SW 1271 (cell line): Measurements from ENCODE around the gene EFCAB8.
"Not testable (repeated sequence)": the region's sequence is repeated elsewhere in the genome, so short reads cannot be mapped to it uniquely, and the experiment has no call there.

Experiments used
- DNase-seq, 2 experiments: peaks; one replicate each; lab custom pipeline; 2025; lab: John Stamatoyannopoulos, UW

Gene EFCAB8

DNA sequence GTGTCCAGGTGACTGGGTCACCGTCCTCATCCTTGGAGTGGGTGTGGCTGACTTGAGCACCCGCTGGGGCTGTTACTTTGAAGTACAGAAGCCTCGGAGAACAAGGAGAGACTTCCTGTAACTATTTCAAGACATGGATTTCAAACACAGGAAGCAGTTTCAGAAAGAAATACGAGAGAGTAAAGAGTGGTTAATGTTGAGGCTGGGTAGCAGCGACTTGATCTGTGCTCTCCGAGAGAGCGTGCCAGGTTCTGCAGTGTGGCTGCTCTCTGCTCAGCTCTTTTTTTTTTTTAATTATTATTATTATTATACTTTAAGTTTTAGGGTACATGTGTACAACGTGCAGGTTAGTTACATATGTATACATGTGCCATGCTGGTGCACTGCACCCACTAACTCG lies 17.5 kb upstream of the EFCAB8 start:
- DNase-seq = no peak

DNA sequence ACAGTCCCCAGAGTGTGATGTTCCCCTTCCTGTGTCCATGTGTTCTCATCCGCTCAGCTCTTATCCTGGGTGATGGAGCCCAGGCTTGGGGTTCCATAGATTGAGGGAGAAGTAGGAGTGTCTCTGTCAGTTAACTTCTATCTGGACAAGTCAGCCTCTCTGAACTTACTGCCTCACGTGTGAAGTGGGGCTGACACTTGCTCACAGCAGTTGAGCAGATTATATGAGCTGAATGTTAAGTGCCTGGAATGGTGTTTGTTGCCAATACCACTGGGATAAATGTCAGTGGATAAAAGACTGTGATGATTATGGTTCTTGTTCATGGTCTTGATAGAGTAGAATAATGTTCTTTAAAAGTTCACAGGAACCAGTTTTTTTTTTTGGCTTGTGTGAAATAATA lies 17.1 kb upstream of the EFCAB8 start:
- DNase-seq = no peak

DNA sequence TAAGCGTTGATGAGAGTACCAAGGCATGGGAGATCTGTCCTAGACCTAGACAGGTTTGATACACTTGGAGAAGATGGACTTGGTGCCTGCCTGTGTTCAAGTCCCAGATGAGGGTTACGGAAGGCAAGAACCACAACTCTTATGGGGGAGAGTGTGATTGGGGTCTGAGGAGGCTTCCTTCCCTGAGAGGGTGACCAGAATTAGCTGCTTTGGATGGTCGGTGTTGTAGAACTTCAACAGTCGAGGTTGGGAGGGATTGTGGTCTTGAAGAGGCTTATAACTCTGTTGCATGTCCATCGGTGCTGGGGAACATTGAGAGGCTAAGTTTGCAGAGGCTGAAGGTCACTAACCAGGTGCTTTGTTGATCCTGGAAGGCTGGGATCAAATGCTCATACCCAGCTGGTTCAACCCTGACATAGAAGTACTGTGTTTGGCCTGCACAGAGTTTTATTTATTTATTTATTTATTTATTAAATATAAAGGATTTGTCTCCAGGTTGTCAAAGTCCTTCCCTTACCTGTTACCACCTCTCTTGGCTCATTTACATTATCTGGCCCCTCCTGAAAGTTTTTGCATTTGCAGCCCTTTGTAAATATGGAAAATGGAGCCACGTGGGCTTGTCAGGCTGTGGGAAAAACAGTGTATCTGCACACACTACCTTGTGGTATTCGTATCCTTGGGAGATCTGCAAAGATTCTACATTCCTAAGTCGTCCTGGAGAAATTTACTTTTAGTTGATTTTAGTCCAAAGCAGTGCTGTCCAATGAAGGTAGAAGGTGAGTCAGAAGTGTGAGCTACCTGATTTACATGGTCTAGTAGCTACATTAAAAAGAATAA lies 15.8 kb upstream of the EFCAB8 start:
- DNase-seq = no peak

DNA sequence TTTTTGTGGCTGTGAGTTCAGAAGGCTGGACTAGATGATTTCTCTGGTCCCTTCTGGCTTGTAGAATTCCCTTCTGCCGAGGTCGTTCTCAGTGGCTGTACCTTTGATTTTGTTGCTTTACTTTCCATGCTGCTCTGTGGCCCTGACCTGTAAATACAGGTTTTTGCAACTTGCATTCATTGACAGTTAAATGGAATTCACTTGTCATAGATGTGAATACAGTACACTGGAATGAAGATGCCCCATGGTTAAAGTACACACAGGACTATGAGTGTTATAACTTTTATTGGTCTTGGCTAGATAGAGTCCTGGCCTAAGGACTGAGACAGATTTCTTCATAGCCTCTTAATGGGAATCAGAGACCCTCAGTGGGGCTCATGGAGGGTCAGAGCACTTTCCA lies 12.9 kb upstream of the EFCAB8 start:
- no peak for DNase-seq

DNA sequence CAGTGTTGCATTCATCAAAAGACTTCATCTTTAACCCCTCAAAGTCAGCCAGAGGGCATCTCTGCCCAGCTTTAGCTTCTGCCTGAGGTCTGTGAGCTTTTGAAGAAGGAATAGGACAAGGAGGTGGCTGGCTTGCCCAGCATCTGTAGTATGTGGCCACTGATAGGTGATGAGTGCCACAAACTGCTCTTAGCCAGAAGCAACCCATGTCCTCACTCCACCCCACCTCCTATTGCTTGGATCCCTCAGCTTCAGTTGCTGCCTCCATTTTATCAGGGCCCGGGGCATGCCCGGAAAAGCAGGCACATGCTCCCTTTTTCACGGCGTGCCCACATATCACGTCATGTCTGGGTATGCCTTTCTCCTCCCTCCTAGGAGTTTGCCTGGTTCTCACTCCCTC lies 11.9 kb upstream of the EFCAB8 start:
- DNase-seq = no peak

DNA sequence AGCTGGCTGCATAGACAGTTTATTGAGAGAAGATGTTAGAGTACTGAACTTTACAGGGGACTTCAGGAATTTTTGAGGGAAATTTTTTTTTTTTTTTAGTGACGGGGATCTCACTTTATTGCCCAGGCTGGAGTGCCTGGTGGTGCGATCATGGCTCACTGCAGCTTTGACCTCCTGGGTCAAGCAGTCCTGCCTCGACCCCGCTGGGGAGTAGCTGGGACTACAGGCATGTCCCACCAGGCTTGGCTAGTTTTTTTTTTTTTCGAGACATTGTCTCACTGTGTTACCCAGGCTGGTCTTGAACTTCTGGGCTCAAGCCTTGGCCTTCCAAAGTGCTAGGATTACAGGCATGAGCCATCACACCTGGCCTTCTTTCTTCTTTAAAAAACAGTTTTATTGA lies 10.8 kb upstream of the EFCAB8 start:
- no peak for DNase-seq

DNA sequence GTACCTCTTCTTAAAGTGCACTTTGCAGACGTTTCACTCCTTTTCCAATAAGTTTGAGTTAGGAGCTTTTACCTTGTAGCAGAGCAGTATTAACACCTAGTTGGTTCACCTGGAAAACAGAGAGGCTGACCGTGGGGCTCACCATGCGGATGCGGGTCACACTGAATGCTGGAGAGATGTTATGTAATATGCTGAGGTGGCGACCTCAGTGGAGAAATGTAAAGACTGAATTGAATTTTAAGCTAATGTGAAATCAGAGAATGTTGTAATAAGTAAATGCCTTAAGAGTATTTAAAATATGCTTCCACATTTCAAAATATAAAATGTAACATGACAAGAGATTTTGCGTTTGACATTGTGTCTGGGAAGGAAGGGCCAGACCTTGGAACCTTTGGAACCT lies 9.9 kb upstream of the EFCAB8 start:
- DNase-seq = no peak

DNA sequence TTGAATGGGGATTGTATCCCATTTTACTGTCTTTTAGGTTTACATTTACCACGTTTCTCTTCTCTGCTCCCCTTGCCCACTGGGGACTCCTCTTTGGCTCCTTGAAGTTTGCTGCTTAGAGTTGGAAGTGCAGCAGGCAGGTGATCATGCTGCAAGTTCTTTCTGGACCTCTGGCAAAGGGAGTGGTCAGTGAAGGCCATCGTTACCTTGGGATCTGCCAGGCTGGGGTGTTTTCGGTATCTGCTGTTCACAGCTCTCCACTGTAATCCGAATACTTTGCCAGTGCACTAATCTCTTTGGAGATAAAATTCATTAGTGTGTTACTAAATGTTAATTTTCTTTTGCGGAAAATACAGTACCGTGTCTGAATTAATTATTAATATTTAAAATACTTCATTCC lies 9.1 kb upstream of the EFCAB8 start:
- DNase-seq = no peak

DNA sequence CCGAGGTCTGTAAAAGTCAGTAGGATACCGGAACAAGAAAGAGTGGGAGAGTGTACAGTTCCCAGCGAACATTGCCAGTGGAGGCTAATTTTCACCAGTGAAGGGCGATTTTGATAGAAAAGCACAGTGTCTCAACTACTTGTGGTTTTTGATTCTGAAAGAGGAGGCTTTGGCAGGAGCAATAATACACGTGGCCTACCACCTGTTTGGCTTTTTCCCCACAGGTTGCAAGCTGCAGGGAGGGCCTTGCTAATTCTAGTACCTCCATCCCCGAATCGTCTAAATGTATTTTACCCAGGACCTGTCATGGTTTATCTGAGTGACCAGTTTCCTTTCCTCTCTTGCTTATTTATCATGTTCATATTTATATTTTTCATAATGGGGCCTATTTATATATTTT lies 3.3 kb upstream of the EFCAB8 start:
- DNase-seq = no peak

DNA sequence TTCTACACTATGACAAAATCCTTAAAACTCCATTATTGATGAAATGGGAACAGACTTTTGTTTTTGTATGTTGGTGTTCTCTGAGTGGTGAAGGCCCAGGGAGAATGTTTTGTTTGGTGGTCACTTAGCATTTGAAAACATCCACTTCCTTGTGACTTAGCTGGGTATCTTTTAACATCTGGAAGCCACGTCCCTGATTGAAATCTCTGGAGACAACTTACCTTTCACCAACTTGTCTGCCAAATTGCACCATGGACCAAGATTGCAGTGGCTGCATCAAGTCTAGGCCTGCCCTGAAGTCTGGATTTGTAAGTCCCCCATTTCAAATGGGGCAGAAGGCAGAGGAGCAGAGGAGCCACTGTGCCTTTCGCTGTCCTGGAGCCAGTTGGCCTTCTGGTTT lies 534 bp upstream of the EFCAB8 start:
- DNase-seq = no peak

DNA sequence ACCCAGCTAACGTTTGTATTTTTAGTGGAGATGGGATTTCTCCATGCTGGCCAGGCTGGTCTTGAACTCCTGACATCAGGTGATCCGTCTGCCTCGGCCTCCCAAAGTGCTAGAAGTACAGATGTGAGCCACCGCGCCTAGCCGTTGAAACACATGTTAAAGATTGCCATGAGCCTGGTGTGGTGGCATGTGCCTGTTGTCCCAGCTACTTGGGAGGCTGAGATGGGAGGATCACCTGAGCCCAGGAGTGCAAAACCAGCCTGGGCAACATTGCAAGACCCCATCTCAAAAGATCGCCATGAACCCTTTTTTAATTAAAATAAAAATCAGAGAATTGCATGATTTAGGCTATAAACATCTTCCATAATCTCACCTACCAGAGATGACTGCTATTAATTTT lies 2.7 kb downstream of the EFCAB8 start:
- no peak for DNase-seq

DNA sequence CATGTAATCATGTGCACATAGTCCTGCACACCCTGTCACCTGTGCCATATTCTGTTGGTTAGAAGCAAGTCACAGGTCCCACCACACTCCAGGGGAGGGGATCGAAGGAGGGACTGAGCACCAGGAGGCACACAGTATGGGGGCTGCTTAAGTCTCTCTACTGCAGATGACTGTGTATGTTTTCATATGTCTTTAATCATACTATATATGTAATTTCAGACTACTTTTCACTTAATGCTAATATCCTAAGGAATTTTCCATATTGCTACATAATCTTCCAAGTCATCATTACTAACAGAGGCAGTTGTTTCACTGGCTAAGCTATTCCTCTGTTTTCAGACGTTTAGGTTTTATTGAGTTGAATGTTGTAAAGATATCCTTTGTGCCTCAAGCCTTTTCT lies 10.8 kb downstream of the EFCAB8 start:
- no peak for DNase-seq

DNA sequence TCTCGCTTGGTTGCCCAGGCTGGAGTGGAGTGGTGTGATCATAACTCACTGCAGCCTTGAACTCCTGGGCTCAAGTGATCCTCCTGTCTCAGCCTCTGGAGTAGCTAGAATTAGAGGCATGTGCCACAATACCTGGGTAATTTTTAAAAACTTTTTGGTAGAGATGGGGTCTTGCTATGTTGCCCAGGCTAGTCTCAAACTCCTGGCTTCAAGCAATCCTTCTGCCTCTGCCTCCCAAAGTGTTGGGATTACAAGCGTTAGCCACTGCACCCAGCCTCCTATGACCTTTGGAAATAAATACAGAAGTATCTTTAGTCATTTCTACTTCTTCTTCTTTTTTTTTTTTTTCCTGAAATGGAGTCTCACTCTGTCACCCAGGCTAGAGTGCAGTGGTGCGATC lies 11.8 kb downstream of the EFCAB8 start:
- DNase-seq = not testable (repeated sequence)

DNA sequence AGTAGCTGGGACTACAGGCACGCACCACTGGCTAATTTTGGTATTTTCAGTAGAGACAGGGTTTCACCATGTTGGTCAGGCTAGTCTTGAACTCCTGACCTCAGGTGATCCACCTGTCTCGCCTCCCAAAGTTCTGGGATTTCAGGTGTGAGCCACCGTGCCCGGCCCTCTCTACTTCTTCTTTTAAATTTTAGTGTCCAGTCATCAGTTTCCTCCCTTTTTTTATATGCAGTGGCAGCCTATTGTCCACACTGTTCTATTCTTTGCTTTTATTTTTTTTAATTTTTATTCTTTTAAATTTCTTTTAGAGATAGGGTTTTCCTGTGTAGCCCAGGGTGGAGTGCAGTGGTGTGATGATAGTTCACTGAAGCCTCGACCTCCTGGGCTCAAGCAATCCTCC lies 12.3 kb downstream of the EFCAB8 start:
- DNase-seq = no peak

DNA sequence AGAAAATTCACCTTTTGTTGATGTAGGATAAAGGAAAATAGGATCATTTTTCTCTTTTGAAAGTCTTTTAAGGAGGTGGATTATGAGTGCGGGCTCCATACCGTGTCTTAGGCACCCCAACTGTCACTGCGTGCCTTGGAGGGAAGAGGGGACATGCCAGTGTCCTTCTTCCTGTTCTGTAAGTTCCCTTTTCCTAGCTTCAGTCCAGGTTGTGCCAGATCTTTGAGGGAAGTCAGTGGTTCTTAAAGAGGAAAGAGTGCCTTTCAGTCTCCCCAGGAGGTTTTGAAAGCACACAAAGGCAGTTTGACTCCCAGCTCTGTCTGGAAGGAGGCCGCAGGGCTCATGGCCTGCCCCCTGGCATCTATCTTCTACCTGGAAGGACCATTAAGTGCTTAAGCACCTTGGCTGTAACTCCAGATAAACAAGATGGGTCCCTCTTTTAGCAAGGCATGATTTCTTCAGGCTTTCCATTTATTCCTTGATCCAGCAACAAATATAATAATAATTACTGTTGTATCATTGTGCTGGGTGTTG lies 13.0 kb downstream of the EFCAB8 start:
- no peak for DNase-seq

DNA sequence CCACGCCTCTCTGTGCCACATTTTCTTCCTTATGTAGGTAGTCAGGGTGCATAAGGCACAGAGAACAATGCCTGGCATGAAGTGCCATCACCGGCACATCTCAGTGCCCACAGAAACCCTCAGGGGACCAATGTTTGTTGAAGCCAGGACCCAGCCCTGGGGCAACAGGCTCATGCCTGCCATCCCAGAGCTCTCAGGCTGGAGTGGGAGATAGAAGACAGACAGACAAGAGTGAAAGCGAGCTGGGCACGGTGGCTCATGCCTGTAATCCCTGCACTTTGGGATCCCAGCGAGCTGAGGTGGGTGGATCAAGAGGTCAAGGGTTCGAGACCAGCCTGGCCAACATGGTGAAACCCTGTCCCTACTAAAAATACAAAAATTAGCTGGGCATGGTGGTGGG lies 13.5 kb downstream of the EFCAB8 start:
- no peak for DNase-seq

DNA sequence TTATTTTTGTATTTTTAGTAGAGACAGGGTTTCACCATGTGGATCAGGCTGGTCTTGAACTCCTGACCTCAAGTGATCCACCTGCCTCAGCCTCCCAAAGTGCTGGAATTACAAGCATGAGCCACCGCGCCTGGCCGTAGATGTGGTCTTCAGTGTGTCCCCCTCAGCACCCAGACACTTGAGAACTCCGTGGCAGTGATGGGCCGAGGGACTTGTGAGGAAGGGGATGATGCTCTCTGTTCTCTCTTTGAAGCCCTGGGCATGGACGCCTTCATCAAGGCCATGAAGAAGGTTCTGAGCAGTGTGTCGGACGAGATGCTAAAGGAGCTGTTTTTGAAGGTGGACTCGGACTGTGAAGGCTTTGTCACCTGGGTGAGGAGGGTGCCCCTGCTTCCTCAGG lies 16.9 kb downstream of the EFCAB8 start:
- no peak for DNase-seq

DNA sequence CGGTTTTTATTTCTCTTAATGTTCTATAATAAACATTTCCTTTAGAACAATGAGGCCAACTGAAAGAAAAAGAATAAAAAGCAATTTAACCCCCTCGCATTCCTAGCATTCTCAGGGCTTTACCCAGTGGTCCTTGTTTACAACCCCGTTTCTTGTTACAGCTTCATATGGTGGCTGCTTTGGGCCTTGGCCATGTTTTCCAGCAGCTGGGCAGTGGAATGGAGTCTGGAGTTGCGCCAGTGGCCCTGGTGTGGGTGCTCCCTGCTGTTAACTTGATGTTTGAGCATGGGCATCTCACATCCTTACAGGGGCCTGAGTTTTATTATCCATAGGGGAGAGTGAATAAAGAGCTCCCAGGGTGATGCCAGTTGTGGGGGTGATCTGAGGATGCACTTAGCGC lies 18.8 kb downstream of the EFCAB8 start:
- no peak for DNase-seq

DNA sequence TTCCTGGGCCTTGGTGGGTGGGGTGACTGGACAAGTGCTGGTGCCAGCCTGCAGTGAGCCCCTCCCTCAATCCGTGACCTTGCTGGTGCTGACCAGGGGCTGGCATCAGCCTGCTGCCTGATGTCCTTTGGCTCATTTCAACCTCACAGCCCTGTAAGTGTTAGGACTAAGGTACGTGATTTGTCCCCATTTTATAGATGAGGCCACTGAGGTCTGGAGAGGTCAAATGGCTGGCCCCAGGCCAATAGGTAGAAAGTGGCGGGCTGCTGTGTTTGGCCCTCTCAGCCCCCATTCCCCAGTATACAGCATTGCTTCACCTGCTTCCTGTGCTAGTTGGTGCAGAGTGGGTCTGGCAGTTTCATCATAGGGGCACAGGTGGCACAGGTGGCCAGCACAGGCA lies 20.1 kb downstream of the EFCAB8 start:
- no peak for DNase-seq

DNA sequence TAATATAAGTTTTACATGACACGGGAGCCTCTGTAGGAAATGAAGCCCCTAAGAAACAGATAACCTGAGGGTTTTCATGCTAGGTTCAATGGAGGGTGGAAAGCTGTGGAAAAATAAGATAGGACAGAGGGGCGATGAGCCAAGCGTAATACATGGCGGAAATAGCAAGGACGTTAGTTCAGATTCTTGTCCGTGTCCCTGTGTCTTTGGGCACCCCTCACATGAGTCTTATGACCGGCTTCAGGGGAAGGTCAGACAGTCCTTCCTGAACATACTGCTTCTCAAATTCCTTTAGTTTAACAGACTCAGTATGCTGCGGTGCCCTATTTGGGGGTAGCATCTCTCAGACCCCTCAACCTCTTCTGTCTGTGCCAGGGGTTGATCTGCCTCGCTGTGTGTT lies 20.8 kb downstream of the EFCAB8 start:
- DNase-seq = no peak

DNA sequence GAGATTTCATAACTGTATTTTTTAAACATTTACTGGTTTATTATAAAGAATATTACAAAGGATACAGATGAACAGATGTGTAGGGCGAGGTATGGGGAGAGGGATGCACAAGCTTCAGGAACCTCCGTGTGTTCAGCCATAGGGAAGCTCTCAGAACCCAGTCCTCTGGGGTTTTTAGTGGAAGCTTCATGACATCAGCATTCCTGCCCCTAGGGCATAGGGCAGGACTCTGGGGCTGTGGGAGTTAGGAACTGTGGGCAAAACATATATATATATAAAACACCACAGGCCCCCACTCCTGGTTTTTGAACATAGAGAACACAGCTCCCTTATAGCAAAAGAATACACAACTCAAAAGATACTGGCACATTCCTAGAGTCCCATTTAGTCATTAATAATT lies 21.9 kb downstream of the EFCAB8 start:
- no peak for DNase-seq

DNA sequence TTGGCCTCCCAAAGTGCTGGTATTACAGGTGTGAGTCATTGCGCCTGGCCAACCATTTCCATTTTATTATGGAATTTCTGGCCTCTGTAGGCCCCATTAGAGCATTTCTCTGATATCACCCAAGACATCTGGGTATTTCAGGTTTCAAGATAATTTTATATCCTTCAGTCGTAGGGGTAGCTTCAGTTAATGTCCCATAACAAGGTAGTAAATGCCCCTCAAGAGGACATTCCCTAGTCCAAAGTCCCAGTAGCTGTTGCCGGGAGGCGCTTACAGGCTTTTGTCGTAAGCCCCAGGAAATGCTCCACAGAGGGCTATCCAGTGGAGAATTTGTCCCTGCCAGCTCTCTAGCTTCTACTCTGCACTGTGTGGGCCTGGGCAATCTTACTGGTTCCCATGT lies 24.4 kb downstream of the EFCAB8 start:
- no peak for DNase-seq

DNA sequence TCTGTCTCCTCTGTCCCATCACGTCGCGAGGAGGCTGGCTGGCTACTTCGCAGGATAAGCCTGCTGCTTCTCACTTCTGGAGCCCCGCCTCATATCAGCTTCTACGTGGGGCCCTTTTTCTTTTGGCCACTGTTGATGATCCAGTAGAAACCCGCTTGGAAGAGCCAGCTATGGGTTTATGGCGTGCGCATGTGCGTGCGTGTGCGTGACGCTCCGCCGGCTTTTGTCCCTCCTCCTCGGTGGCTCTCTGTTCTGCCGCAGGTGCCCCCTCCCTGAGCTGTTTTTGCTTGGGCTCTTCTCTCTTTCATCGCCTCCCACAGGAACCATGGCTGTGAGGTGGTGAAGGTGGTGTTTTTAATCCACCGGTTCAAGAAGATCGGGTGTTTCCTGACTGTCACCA lies 26.5 kb downstream of the EFCAB8 start:
- no peak for DNase-seq

DNA sequence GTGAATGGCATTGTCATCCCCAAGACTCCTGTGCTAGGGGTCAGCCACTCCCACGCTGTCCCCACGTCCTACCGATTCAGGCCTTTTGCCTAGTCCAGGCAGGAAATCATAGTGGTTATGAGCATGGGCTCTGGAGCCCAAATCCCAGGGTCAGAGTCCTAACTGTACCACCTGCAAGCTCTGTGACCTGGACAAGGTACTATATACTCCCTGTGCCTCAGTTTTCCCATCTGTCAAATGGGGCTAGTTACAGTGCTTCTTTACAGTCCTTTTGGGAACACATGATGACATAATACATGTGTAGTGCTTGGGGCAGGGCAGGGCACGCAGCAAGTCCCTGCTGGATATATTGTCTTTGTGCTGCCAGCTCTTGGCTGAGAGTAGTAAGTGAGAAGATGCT lies 27.2 kb downstream of the EFCAB8 start:
- no peak for DNase-seq
